GM12878 (cell line): ENCODE data around the gene C22orf42. TPM values are rescaled to one million over a fixed set of nuclear protein-coding genes. Genes with fewer than 3 reads are reported as not detected.

ENCODE experiments used
- CREB1 ChIP-seq: IDR thresholded peaks from 2 replicates; pipeline ENCODE4 v1.6.1; 2012; ENCODE audit warnings: low read depth, mild to moderate bottlenecking, inconsistent platforms
- HDAC6 ChIP-seq: fragments of 200-600 bp; sonication (generic); IDR thresholded peaks from one replicate; pipeline ENCODE4 v1.8.0; 2017; ENCODE audit warnings: antibody characterized with exemption; ENCODE audit not compliant: unreplicated experiment
- NFYA ChIP-seq: IDR thresholded peaks from 2 replicates; pipeline ENCODE4 v1.6.1; 2011; ENCODE audit warnings: low read depth, mild to moderate bottlenecking, low read length, improper control_type of control experiment, borderline replicate concordance
- RAD21 ChIP-seq: IDR thresholded peaks from 2 replicates; pipeline ENCODE4 v1.6.1; 2011; ENCODE audit warnings: mild to moderate bottlenecking, low read depth, low read length, moderate library complexity; ENCODE audit not compliant: insufficient read depth
- STAT3 ChIP-seq: IDR thresholded peaks from 2 replicates; pipeline ENCODE4 v1.6.1; 2011; ENCODE audit warnings: low read depth, low read length, improper control_type of control experiment
- ZNF274 ChIP-seq: IDR thresholded peaks from one replicate; pipeline ENCODE4 v1.8.0; 2011; ENCODE audit not compliant: insufficient read length, insufficient read depth
- ZNF592 ChIP-seq: fragments of 450-650 bp; IDR thresholded peaks from 2 replicates; pipeline ENCODE4 v1.6.1; 2017; ENCODE audit warnings: mild to moderate bottlenecking, moderate library complexity
- polyA plus RNA-seq, 11 experiments: library from polyadenylated mRNA; depleted of rRNA in 4 of 11; unstranded in 6 of 11; stranded (reverse) in 5 of 11; fragments of >200 nt; fragmentation: Nextera tagmentation in 4 of 11; fragmentation: Illumina TruSeq in 1 of 11; extraction: Ambion mirVana in 4 of 11; extraction: Trizol in 1 of 11; gene quantifications; 1 replicate in 1 of 11; 2 replicates in 10 of 11; pipeline versions ENCODE4 v1.2.1 to v1.2.3, GENCODE V29; 2011 to 2016; ENCODE audit warnings: inconsistent platforms in 2 of 11, missing spikeins in 2 of 11, low read depth in 1 of 11
- total RNA-seq, 4 experiments: library from RNA; depleted of rRNA in 3 of 4; stranded (reverse); fragments of >200 nt in 3 of 4; fragmentation: Illumina TruSeq in 1 of 4; extraction: Trizol in 1 of 4; gene quantifications; 2 replicates each; pipeline versions ENCODE4 v1.2.1 to v1.2.3, GENCODE V29; 2013 to 2021
- TF ChIP-seq, protein P1 (sequence below): fragments of 450-650 bp; IDR thresholded peaks from 2 replicates; pipeline ENCODE4 v1.6.1; 2017; ENCODE audit warnings: mild to moderate bottlenecking, moderate library complexity

The C22orf42 gene
- total and polyA plus RNA-seq, 10 of the 15 experiments (the other 5 are each of a cell fraction or from before 2014, with no cell fraction given), result not detected

GRCh38 chr22:32158712-32159533, at the start of gene C22orf42 (continued):
- TF ChIP-seq NFYA (no peak), RAD21 (no peak), STAT3 (no peak), CREB1 (no peak), HDAC6 (no peak), ZNF592 (no peak), ZNF274 (no peak)
- TF ChIP-seq, protein P1, sequence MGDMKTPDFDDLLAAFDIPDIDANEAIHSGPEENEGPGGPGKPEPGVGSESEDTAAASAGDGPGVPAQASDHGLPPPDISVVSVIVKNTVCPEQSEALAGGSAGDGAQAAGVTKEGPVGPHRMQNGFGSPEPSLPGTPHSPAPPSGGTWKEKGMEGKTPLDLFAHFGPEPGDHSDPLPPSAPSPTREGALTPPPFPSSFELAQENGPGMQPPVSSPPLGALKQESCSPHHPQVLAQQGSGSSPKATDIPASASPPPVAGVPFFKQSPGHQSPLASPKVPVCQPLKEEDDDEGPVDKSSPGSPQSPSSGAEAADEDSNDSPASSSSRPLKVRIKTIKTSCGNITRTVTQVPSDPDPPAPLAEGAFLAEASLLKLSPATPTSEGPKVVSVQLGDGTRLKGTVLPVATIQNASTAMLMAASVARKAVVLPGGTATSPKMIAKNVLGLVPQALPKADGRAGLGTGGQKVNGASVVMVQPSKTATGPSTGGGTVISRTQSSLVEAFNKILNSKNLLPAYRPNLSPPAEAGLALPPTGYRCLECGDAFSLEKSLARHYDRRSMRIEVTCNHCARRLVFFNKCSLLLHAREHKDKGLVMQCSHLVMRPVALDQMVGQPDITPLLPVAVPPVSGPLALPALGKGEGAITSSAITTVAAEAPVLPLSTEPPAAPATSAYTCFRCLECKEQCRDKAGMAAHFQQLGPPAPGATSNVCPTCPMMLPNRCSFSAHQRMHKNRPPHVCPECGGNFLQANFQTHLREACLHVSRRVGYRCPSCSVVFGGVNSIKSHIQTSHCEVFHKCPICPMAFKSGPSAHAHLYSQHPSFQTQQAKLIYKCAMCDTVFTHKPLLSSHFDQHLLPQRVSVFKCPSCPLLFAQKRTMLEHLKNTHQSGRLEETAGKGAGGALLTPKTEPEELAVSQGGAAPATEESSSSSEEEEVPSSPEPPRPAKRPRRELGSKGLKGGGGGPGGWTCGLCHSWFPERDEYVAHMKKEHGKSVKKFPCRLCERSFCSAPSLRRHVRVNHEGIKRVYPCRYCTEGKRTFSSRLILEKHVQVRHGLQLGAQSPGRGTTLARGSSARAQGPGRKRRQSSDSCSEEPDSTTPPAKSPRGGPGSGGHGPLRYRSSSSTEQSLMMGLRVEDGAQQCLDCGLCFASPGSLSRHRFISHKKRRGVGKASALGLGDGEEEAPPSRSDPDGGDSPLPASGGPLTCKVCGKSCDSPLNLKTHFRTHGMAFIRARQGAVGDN, result no peak
